OCI-LY7 (cell line): ENCODE data around the gene TUBB6. TPM values are rescaled to one million over a fixed set of nuclear protein-coding genes. Genes with fewer than 3 reads are reported as not detected.

Source experiments
- BruUV-seq: library from RNA; stranded (reverse); fragments of 400-500 nt; replicated peaks from 2 replicates; lab custom pipeline; 2021; lab: Mats Ljungman, UMichigan
- CTCF ChIA-PET: fragments of 300-600 bp; sonication (Branson Sonifier 250); formaldehyde crosslinking; loops from one replicate; lab custom pipeline; 2022; ENCODE audit warnings: antibody characterized with exemption; ENCODE audit not compliant: unreplicated experiment; lab: Charles Lee
- POLR2A ChIA-PET: fragments of 300-600 bp; sonication (Branson Sonifier 250); formaldehyde crosslinking; loops from one replicate; lab custom pipeline; 2022; ENCODE audit warnings: antibody characterized with exemption; lab: Charles Lee
- DNase-seq: peaks from one replicate; pipeline ENCODE4 v3.0.0-alpha.2; 2015; ENCODE audit warnings: low spot score
- H2AFZ ChIP-seq: fragments of 200-600 bp; sonication (generic), shearing (Covaris generic); 2 replicates; pipeline ENCODE4 v1.6.1; 2014; ENCODE audit warnings: mild to moderate bottlenecking, antibody characterized with exemption, low read length, moderate library complexity
- H3K27ac ChIP-seq: fragments of 200-600 bp; sonication (generic); 2 replicates; pipeline ENCODE4 v1.5.1; 2014; ENCODE audit warnings: mixed run types, low read depth, mild to moderate bottlenecking, moderate library complexity, low read length, inconsistent platforms; ENCODE audit not compliant: poor library complexity, severe bottlenecking
- H3K36me3 ChIP-seq: fragments of 200-600 bp; sonication (generic); 2 replicates; pipeline ENCODE4 v1.6.1; 2014; ENCODE audit warnings: mild to moderate bottlenecking, antibody characterized with exemption, low read length, moderate library complexity, mixed read lengths; ENCODE audit not compliant: insufficient read depth
- H3K4me1 ChIP-seq: fragments of 200-600 bp; sonication (generic); 2 replicates; pipeline ENCODE4 v1.5.1; 2014; ENCODE audit warnings: mild to moderate bottlenecking, low read length; ENCODE audit not compliant: insufficient read depth, poor library complexity, severe bottlenecking
- H3K4me2 ChIP-seq: fragments of 200-600 bp; sonication (generic); 2 replicates; pipeline ENCODE4 v1.6.1; 2014; ENCODE audit warnings: mild to moderate bottlenecking, low read length
- H3K4me3 ChIP-seq: fragments of 200-600 bp; sonication (generic); 2 replicates; pipeline ENCODE4 v1.5.1; 2014; ENCODE audit warnings: mild to moderate bottlenecking, low read depth, low read length; ENCODE audit not compliant: poor library complexity, severe bottlenecking
- H3K79me2 ChIP-seq: fragments of 200-600 bp; sonication (generic); 2 replicates; pipeline ENCODE4 v1.6.1; 2016; ENCODE audit warnings: low read depth, mild to moderate bottlenecking, low read length, moderate library complexity, mixed read lengths; ENCODE audit not compliant: insufficient read depth
- H3K9me2 ChIP-seq: fragments of 200-600 bp; sonication (generic); 2 replicates; pipeline ENCODE4 v1.6.1; 2016; ENCODE audit warnings: mild to moderate bottlenecking, low read length, mixed read lengths; ENCODE audit not compliant: insufficient read depth
- H3K9me3 ChIP-seq: fragments of 200-600 bp; sonication (generic); 2 replicates; pipeline ENCODE4 v1.6.1; 2014; ENCODE audit warnings: mild to moderate bottlenecking, mixed run types, low read length, mixed read lengths
- H4K20me1 ChIP-seq: fragments of 200-600 bp; sonication (generic); 2 replicates; pipeline ENCODE4 v1.6.1; 2014; ENCODE audit warnings: mild to moderate bottlenecking, antibody characterized with exemption, low read length, moderate library complexity, mixed read lengths; ENCODE audit not compliant: insufficient read depth
- CTCF ChIP-seq: fragments of 200-600 bp; sonication (generic); conservative IDR thresholded peaks from 2 replicates; pipeline ENCODE4 v1.5.1; 2014; ENCODE audit warnings: mild to moderate bottlenecking, antibody characterized with exemption, low read length, moderate library complexity, mixed read lengths
- EZH2phosphoT487 ChIP-seq: fragments of 200-600 bp; sonication (generic); IDR thresholded peaks from 2 replicates; pipeline ENCODE4 v1.6.1; 2018; ENCODE audit warnings: low read depth, borderline replicate concordance, mild to moderate bottlenecking, mixed run types, antibody characterized with exemption, low read length, moderate library complexity, mixed read lengths
- intact Hi-C: fragments of 100-400 bp; cut with micrococcal nuclease; formaldehyde crosslinking; loops from one replicate; pipeline ENCODE4 v1.10.0; 2022; ENCODE audit not compliant: unreplicated experiment
- total RNA-seq, 2 experiments: library from RNA; depleted of rRNA in 1 of 2; stranded (reverse); fragments of >200 nt in 1 of 2; shearing (Covaris generic) in 1 of 2; gene quantifications; 2 replicates each; pipeline ENCODE4 v1.2.3, GENCODE V29; 2014 to 2022

Gene TUBB6
- total RNA-seq, 2 experiments from 2014 or later, result not detected

GRCh38 chr18:12296087-12296403 lies 12.0 kb upstream of the TUBB6 start:
- Histone ChIP-seq H3K9me3 (no peaks in the 10 kb centered on the region), H4K20me1 (no peaks in the 10 kb centered on the region), H3K36me3 (no peaks in the 10 kb centered on the region), H3K9me2 (no peaks in the 10 kb centered on the region), H3K27ac (no peak overlapping the region), H3K4me3 (no peak overlapping the region), H3K4me2 (no peak overlapping the region), H3K79me2 (no peaks in the 10 kb centered on the region), H2AFZ (no peak overlapping the region), H3K4me1 (no peaks in the 10 kb centered on the region)
- ChIA-PET POLR2A (interaction anchor here (1.1 kb wide), 1 partner anchor 61 kb away, joined by 3 read pairs; no protein-coding TSS in a partner anchor), CTCF (no interaction called here)
- TF ChIP-seq CTCF (no peak), EZH2phosphoT487 (no peak)
- DNase-seq, result no peak
- intact Hi-C loops, result no loop called here
- BruUV-seq, result no TSS peak

- Histone ChIP-seq H2AFZ (no peak overlapping the region), H3K36me3 (no peaks in the 10 kb centered on the region), H3K9me2 (no peaks in the 10 kb centered on the region), H3K4me1 (no peaks in the 10 kb centered on the region), H3K4me2 (no peak overlapping the region), H3K79me2 (no peaks in the 10 kb centered on the region), H3K4me3 (no peak overlapping the region), H3K9me3 (no peaks in the 10 kb centered on the region), H4K20me1 (no peaks in the 10 kb centered on the region), H3K27ac (no peak overlapping the region)
- POLR2A ChIA-PET, result no interaction called here
- no TSS peak for BruUV-seq
- DNase-seq, result no peak
- TF ChIP-seq CTCF, result no peak
- no peak for TF ChIP-seq EZH2phosphoT487
- intact Hi-C loops, result no loop called here
- CTCF ChIA-PET, result no interaction called here
These were observed 11.6 kb upstream of the TUBB6 start for GRCh38 chr18:12296457-12296856.

GRCh38 chr18:12299862-12300261 lies 8.2 kb upstream of the TUBB6 start:
- Histone ChIP-seq H3K4me1 (no peaks in the 10 kb centered on the region), H2AFZ (no peak overlapping the region), H3K9me3 (no peaks in the 10 kb centered on the region), H3K4me2 (no peak overlapping the region), H3K79me2 (no peaks in the 10 kb centered on the region), H3K9me2 (no peaks in the 10 kb centered on the region), H3K27ac (no peak overlapping the region), H3K4me3 (no peak overlapping the region), H4K20me1 (no peaks in the 10 kb centered on the region), H3K36me3 (no peaks in the 10 kb centered on the region)
- ChIA-PET POLR2A (no interaction called here), CTCF (interaction anchor here (0.5 kb wide), 1 partner anchor 300 kb away, joined by 4 read pairs; no protein-coding TSS in a partner anchor)
- DNase-seq, result no peak
- intact Hi-C loops, result no loop called here
- no peak for TF ChIP-seq CTCF
- TF ChIP-seq EZH2phosphoT487, result no peak
- no TSS peak for BruUV-seq
